Measurements from ENCODE around the gene DCC.

GRCh38 chr18:52602820-52603219, 262.8 kb downstream of the DCC start:
- TF ChIP-seq CTCF (IDR thresholded peaks at IDR 0.05) (no peak), POLR2AphosphoS5 (IDR thresholded peaks at IDR 0.05) (no peak)
